ENCODE measurements around the gene PLCD3. TPM values are rescaled to one million over a fixed set of nuclear protein-coding genes. Genes with fewer than 3 reads are reported as not detected.
"Not testable (repeated sequence)": the region's sequence is repeated elsewhere in the genome, so short reads cannot be mapped to it uniquely, and the experiment has no call there.

The PLCD3 gene
- total RNA-seq, 3 donors from 2014 or later = 30.8 to 62.2 (median 41.1) TPM

GRCh38 chr17:45125509-45125908 lies 6.8 kb downstream of the PLCD3 start:
- Histone ChIP-seq H3K9me3 (no peaks in the 10 kb centered on the region), H3K36me3 (no peaks in the 10 kb centered on the region), H3K4me3 (no peak overlapping the region), H3K27ac (no peak overlapping the region), H3K4me1 (peaks cover 6 to 21% of the 10 kb centered on the region in 2 donors), H3K27me3 (no peaks in the 10 kb centered on the region)
- no peak for DNase-seq (ENCODE audit: low spot score in 2 of 2)
- TF ChIP-seq POLR2AphosphoS5 (IDR thresholded peaks at IDR 0.05) (no peak), POLR2A (IDR thresholded peaks at IDR 0.05) (no peak), CTCF (IDR thresholded peaks at IDR 0.05) (no peak)
- intact Hi-C loops (cut with DNase I; ENCODE audit: low total_unique reads) = no loop called here

GRCh38 chr17:45124797-45125122 lies 7.6 kb downstream of the PLCD3 start:
- H3K36me3 ChIP-seq; intact Hi-C loops (cut with DNase I; ENCODE audit: low total_unique reads); DNase-seq (ENCODE audit: low spot score in 2 of 2); H3K4me3 ChIP-seq; H3K9me3 ChIP-seq; H3K27me3 ChIP-seq: not testable (repeated sequence)
- Histone ChIP-seq H3K27ac (peak overlapping the region; percentile 68 to 77), H3K4me1 (peaks cover 6 to 21% of the 10 kb centered on the region in 2 donors)

- no peak overlapping the region for H3K4me3 ChIP-seq
- TF ChIP-seq POLR2AphosphoS5 (IDR thresholded peaks at IDR 0.05) (no peak), CTCF (IDR thresholded peaks at IDR 0.05) (no peak), POLR2A (IDR thresholded peaks at IDR 0.05) (no peak)
- peaks cover 6 to 21% of the 10 kb centered on the region in 2 donors for H3K4me1 ChIP-seq
- no peak for DNase-seq (ENCODE audit: low spot score in 2 of 2)
- H3K27me3 ChIP-seq = no peaks in the 10 kb centered on the region
- H3K36me3 ChIP-seq = no peaks in the 10 kb centered on the region
- intact Hi-C loops (cut with DNase I; ENCODE audit: low total_unique reads) = no loop called here
- H3K27ac ChIP-seq = peak overlapping the region; percentile 68 to 77
- H3K9me3 ChIP-seq = no peaks in the 10 kb centered on the region
Measured at GRCh38 chr17:45123930-45124796, 8.2 kb downstream of the PLCD3 start.

GRCh38 chr17:45123076-45123770 lies 9.1 kb downstream of the PLCD3 start:
- H3K4me1 ChIP-seq = peaks cover 4 to 14% of the 10 kb centered on the region in 2 donors
- no peak overlapping the region for H3K4me3 ChIP-seq
- TF ChIP-seq CTCF (IDR thresholded peaks at IDR 0.05) = no peak
- TF ChIP-seq POLR2AphosphoS5 (IDR thresholded peaks at IDR 0.05) = no peak
- no peak for TF ChIP-seq POLR2A (IDR thresholded peaks at IDR 0.05)

GRCh38 chr17:45121055-45121454 lies 11.3 kb downstream of the PLCD3 start:
- no peak for DNase-seq (ENCODE audit: low spot score in 2 of 2)
- Histone ChIP-seq H3K4me1 (peaks cover 0 to 8% of the 10 kb centered on the region in 2 donors), H3K36me3 (no peaks in the 10 kb centered on the region), H3K4me3 (no peak overlapping the region), H3K9me3 (no peaks in the 10 kb centered on the region), H3K27me3 (no peaks in the 10 kb centered on the region), H3K27ac (no peak overlapping the region)
- intact Hi-C loops (cut with DNase I; ENCODE audit: low total_unique reads) = no loop called here
- TF ChIP-seq POLR2A (IDR thresholded peaks at IDR 0.05) = no peak
- TF ChIP-seq POLR2AphosphoS5 (IDR thresholded peaks at IDR 0.05) = no peak
- TF ChIP-seq CTCF (IDR thresholded peaks at IDR 0.05) = no peak

More at GRCh38 chr17:45123076-45123770, 9.1 kb downstream of the PLCD3 start:
- Histone ChIP-seq H3K36me3 (no peaks in the 10 kb centered on the region), H3K27ac (peak overlapping the region; percentile 33 to 77), H3K9me3 (no peaks in the 10 kb centered on the region), H3K27me3 (no peaks in the 10 kb centered on the region)
- intact Hi-C loops (cut with DNase I; ENCODE audit: low total_unique reads) = no loop called here
- no peak for DNase-seq (ENCODE audit: low spot score in 2 of 2)
